ENCODE data around the gene MYO3A. TPM values are rescaled to one million over a fixed set of nuclear protein-coding genes. Genes with fewer than 3 reads are reported as not detected.

MYO3A gene
- total RNA-seq, 1 donor from 2014 or later: not detected

DNA sequence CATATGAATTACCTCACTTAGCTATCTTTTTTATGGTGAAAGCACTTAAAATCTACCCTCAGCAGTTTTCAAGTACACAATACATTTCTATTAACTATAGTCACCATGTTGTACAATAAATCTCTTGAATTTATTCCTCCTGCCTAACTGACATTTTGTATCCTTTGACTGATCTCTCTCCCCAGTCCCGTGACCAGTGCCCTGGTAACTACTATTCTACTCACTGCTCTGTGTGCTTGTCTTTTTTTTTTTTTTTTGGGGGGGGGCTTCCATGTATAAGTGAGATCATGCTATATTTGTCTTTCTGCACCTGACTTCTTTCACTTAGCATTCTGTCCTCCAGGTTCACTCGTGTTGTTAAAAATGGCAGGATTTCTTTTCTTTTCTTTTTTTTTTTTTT, 271.2 kb downstream of the MYO3A start:
- intact Hi-C loops (cut with micrococcal nuclease): no loop called here
- ATAC-seq: no peak
- DNase-seq: no peak

DNA sequence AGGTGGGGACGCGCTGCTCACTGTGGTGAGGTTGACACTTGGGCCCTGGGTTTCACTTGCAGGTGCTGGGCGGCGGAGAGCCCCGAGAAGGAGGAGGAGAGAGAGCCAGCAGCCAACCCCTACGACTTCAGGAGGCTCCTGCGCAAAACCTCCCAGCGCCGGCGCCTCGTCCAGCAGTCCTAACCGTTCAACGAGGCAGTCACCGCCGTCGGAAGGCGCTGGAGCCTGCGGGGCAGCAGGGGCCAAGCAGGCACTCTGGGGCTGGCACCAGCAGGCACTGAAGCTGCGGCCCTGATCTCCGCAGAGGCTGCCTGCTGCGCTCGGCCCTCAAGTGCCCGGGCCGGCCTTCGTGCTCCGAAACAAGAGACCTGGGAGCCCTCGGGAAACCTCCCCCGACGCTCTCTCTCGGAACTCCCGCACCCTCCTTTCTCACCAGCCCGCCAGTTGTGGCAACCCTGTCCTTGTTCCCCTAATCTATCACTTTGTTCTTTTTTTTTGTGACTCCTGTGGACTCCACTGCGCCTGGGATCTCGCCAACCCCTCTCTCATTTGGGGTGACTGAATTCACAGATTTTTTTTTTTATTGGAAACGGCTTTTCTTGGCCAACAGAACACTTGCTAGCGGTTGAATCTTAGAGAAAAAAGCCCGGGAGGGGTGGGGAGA, 277.9 kb downstream of the MYO3A start:
- ATAC-seq (no peak), DNase-seq (no peak)
- intact Hi-C loops (cut with micrococcal nuclease): no loop called here

DNA sequence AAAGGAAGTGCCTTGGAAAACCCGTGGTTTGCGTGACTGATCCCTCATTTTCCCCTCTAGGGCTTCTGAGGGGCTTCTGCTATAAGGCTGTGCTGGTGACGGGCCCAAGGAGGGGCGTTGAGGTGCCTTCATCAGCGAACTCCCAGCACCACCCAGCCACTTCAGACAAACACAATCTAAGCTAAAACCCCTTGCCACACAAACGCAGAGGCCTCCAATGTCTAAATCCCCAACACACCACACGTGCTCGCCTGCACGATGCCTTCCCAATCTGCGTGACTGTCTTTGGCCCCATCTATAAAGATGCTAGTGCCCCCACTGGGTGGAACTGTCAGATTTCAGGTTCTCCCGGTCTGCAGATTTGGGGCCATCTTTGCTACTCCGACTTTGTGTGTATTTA, 278.5 kb downstream of the MYO3A start:
- DNase-seq: no peak
- no peak for ATAC-seq
- intact Hi-C loops (cut with micrococcal nuclease): no loop called here

DNA sequence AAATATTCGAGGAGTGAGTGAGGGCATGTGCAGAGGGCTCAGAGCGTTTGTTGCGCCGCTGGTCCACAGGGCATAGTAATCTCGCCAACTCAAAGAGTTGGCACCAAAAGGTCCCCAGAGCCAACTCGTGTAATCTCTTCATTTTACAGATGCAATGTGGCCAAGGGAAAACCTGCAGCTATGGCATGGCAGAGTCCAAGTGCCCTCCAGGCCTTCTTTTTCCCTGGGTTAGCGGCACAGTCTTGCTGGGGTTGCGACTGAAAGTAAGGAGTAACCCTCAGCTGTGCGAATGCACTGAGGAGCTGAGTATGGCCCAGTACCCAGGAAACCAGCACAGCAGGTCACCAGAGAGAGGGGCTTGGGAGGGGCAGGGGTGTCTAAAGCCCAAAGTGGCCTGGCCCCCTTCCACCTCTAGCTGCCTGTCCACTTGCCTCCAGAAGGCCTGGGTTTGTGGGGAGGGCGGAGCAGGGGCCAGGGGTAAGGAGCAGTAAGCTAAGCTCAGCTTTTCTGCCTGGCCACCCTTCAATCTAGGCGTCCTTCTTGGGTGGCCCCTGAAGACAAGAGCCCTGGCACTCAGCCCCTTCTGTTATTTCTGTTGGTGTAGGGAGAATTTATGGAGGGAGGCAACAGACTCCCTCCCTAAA, 279.2 kb downstream of the MYO3A start:
- intact Hi-C loops (cut with micrococcal nuclease): no loop called here
- ATAC-seq (no peak), DNase-seq (no peak)

DNA sequence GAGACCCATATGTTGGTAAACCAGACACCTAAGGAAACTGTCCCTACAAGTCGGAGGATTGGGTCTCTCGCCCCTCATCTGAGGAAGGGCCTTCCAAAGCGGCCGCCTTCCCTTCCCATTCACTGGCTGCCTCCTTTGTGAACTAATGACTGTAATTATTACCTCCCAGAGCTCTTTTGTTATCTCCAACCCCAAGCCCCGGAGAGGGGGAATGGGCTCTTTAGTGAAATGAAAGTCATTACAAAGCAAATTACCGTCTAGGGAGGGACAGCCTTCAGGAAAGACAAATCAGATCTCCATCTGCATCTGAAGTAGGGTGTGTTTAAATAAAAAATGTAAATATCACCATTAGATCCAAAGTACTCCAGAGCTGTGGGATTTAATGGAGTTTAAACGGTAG, 280.0 kb downstream of the MYO3A start:
- intact Hi-C loops (cut with micrococcal nuclease): no loop called here
- ATAC-seq (no peak), DNase-seq (no peak)

DNA sequence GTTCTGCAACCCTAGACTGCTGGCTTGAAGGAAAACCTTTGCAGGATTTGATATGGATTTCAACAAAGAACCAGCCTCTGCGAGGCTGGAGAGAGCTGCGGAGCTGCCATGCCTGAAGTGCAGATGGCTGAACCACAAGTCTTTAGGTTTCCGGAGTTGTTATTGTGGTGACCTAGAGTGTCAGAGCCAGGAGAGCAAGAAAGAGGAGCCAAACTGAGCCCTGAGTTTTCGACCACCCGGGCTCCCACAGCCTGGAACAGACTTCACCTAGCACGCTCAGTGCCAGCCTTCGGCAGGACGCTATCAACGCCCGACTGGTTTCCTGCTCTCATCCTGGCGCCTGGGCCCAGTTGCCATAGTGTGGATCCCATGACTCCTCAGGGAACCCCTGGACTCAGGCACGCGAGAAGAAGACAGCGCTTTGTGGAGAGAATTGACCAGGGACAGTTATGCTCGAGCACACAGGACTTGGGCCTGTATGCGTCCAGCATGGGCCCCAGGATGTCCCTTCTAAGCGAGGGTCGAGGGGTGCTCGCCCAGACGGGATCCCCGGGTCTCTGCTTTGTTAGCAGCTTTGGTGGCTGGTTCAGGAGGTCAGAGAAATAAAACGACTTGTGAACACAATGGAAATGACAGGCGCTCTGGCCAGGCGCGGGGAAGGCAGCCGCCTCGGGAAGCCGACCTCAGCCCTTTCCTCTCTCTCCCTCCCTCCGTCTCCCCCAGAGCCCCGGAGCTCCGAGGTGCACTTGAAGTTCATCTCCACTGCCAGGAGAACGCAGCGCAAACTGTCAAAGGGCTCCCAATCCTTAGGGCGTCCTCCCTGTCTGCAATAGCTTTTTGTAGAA, 280.7 kb downstream of the MYO3A start:
- intact Hi-C loops (cut with micrococcal nuclease): no loop called here
- DNase-seq (no peak), ATAC-seq (no peak)

DNA sequence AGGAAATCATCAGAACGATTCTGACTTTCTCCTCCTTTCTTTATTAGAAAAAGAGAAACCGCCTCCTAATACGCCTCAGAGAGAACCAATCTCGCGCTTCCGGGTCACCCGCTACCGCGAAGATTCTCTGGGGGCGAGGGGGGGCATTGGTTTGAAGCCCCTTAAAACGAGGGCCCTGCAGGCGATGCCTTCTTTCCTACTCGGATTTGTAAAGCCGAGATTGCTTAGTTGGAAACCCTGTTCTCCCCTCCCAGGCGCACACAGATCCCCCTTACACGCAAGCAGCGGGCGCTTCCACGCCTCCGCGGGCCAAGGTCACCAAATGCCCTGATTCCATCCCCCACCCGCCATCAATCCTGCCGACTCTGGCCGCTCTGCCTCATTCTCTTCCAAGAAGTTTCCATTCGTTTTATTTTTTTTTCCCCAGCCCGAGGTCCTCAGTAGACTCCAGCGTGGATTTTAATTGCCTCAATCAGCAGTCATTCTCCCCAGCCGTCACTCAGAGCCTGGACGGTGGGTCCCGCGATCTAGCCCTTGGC, 281.4 kb downstream of the MYO3A start:
- no peak for ATAC-seq
- intact Hi-C loops (cut with micrococcal nuclease): no loop called here
- no peak for DNase-seq

DNA sequence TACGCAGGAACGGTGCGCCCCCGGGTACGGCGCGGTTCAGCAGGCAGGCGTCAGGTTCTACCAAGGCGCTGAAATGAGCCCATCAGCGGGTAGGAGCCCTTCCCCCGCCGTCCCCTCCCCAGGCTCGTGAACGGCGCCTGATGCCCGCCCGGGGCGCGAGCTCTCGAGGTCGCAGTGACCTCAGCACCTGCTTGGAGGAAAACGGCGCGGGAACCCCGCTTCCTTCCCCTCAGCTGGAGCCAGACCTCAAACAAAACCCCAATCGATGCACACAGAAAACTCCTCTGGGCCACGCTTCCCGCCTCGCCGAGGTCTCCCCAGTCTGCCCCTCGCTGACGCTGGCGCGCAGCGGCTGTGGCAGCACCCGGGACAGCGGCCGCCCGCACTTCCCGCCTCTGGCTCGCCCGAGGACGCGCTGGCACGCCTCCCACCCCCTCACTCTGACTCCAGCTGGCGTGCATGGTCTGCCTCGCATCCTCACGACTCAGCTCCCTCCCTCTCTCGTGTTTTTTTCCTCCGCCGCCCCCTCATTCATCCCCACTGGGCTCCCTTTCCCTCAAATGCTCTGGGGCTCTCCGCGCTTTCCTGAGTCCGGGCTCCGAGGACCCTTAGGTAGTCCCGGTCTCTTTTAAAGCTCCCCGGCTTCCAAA, 282.0 kb downstream of the MYO3A start:
- intact Hi-C loops (cut with micrococcal nuclease): no loop called here
- DNase-seq (peak; percentile 32), ATAC-seq (peak; percentile 33)

DNA sequence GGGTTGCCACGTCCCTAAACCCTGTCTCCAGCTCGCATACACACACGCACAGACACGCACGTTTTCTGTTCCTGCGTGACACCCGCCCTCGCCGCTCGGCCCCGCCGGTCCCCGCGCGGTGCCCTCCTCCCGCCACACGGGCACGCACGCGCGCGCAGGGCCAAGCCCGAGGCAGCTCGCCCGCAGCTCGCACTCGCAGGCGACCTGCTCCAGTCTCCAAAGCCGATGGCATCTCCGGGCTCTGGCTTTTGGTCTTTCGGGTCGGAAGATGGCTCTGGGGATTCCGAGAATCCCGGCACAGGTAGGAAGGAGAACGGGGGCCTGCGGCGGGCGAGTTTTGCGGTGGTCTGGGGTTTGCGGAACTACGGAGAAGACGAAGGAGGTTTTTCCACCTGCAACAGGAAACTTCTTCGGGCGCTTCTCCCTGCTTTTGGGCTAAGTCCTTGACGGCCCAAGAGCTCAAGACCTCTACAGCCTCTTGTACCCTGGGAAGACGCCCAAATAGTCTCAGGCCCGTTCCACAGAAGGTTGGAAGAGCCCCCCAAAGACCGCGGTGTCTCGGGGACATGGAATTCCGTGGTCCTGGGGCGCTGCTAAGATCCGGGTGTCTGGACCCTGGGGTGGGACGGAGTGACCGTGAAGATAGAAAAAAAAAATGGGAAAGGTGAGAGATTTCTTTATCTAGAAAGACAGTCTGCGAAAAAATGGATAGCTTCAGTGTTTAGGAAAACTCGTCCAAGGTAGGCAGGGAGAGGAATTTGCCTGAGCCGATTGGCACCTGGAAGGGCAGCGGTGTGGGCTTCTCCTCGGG, 282.8 kb downstream of the MYO3A start, which contains the start of gene GAD2:
Gene GAD2 (plus strand): TSS at position 190 of the 811 bp plus-strand sequence. CDS start 36 bp downstream, at position 226.
- no peak for DNase-seq
- no peak for ATAC-seq
- intact Hi-C loops (cut with micrococcal nuclease): no loop called here

DNA sequence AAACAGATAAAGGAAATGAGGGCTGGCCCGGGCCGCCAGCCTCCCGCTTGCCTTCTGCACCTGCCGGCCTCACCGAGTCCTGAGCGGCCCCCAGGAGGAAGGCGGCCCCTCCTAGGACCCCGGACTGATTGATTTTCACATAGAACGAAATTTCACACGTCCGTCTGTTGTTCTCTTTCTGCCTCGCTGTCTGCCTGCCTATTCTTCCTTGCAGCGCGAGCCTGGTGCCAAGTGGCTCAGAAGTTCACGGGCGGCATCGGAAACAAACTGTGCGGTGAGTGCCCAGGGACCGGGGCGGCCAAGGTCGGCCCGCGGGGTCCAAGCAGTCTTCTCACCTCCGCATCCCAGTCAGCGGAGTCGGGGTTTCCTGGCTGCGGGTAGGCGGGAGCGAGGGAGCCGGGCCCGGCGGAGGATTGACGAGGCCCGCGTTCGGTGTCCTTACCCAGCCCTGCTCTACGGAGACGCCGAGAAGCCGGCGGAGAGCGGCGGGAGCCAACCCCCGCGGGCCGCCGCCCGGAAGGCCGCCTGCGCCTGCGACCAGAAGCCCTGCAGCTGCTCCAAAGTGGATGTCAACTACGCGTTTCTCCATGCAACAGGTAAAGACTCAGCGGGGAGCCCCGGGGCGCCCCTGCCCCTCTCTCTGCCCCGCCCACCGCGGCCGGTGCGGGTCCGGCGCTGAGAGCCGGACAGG, 283.5 kb downstream of the MYO3A start:
- ATAC-seq: no peak
- intact Hi-C loops (cut with micrococcal nuclease): no loop called here
- DNase-seq: no peak

DNA sequence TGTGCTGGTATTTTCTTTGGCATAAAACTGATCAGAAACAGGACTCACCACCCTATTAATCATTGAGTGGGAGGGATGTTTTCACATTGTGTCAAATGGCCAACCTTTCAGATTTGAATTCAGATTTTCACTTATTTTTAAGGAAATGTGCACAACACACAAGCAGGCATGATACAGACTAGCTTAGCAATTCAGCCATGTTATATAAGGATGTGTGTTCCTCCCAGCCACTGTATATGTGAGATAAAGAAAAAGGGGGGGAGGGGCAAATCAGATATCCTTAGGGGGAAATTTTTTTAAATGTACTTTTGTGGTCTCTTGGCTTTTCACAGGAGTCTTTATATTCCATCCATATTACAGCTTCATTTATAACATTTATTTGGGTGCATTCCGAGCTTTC, 285.6 kb downstream of the MYO3A start:
- no peak for DNase-seq
- no peak for ATAC-seq
- intact Hi-C loops (cut with micrococcal nuclease): no loop called here

DNA sequence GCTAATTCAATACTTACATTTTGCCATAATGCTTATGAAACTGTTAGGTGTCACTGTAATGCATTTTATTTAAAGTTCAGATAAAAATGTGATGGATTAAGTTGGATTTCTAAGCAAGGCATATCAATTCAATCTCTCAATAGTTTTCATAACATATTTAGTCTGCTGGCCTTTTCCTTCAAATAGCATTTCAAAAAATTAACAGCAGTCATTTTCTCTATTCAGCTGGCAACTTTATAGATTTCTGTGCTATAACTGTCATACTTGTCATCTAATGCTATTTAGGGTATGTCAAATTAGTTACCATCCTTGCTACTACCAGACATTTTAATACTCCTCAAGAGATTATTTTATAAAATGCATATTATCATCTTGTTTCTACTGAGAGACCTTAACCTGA, 286.9 kb downstream of the MYO3A start:
- no peak for DNase-seq
- intact Hi-C loops (cut with micrococcal nuclease): no loop called here
- ATAC-seq: no peak

DNA sequence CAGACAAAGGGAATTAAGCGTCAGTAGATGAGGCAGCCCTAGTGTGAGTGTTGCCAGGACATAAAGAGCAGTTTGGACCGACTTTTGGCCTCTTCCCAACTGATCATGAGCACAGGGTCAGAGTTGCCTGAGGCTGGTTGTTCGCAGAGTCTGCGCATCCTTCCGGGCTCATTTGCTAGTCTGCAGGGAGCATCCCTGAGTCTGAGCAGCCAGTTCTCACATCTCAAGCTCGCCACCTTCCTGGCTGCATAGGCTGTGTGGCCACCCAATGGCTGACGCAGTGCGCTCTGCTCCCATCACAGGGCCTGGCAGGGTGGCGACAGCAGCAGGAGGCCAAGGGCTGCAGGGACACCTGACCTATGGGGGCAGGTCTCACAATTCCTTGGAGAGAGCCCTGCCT, 287.5 kb downstream of the MYO3A start:
- intact Hi-C loops (cut with micrococcal nuclease): no loop called here
- DNase-seq (no peak), ATAC-seq (no peak)

DNA sequence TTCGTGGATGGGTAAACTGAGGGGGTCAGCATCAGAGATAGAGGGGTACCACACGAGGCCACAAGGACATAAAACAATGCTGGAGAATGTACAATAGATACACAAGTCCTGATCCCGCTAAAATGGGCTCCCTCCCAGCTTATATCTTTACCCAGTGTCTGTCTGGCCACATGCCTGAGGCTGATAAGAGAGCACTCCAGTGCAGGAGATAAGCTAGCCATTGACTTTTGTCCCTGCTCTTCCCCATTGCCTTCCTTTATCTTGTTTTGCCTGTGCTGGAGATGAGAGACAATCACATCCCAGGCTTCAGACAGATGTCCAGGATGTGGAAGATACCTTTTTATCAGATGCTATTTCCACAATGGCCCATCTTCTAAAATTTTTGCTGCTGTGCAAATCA, 288.5 kb downstream of the MYO3A start:
- intact Hi-C loops (cut with micrococcal nuclease): no loop called here
- DNase-seq: no peak
- no peak for ATAC-seq

DNA sequence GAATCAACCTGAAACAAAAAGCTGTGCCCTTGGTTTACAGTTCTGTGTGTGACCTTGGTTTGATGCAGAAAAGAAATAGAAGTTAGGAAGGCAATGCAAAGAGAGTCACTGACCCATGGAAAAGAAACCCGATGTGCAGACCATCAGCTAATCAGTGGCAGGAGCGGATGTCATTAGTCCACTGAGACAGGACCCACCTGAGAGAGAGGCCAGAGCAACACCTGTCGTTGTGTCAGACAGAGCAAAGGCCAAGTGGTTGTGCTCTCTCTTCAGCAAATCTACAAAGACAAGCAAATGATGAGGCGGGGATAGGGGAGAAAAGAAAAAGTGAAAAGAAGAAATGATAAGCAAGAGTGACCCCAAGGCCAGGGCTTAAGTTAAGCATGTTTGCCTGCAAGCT, 291.3 kb downstream of the MYO3A start:
- no peak for DNase-seq
- ATAC-seq: no peak
- intact Hi-C loops (cut with micrococcal nuclease): no loop called here

DNA sequence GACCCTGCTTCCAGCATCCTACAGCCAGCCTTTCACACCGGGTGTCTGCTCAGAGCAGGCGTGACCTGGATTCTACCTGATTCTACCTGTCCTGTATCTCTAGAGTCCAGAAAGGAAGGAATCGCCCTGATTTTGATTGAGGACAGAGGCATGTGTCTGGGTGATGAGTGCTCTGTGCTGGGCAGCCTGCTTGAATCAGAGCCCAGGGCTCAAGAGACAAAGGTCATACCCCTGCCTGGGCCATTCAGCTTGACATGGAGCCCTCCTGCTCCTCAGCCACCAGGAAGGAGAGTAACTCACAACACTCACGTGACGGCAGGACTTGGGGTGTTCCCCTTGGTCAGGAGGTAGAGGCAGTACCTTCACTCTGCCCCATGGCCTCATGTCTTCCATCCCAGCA, 293.8 kb downstream of the MYO3A start:
- ATAC-seq (no peak), DNase-seq (no peak)
- intact Hi-C loops (cut with micrococcal nuclease): no loop called here

DNA sequence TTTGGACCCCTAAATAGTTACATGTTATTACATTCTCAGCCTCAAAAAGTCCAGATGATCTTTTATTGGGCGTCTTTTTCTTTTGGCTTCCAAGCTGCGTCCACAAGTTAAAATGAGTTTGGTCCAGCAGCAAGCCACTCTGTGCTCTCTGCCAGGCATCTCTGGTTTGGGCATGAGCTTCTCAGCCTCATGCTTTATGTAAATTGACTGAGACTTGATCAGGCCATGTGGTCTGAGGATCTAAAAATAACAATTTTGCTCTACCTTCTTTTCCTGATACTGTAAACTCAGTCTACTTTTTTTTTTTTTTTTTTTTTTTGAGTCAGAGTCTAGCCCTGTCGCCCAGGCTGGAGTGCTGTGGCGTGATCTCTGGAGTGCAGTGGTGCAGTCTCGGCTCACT, 298.1 kb downstream of the MYO3A start:
- ATAC-seq: no peak
- intact Hi-C loops (cut with micrococcal nuclease): no loop called here
- no peak for DNase-seq

DNA sequence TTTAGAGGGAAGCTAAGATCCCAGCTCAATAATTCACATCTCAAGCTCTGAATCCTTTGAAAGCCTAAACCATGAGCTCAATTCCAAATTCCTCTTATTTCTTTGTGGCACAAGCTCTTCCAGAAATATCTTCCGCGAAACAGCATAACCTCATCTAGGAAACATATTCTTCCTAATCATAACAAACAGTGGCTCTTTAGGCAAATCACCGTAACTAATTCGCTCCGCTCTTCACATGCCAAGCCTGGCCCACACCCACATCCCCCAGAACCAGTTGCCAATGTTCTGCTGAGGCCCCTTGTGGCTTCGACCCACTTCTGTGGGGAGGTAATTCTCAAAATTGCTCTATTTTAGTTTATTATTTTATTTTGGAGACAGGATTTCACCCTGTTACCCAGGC, 301.7 kb downstream of the MYO3A start:
- no peak for ATAC-seq
- DNase-seq: no peak
- intact Hi-C loops (cut with micrococcal nuclease): no loop called here
